Naive thymus-derived CD4-positive, alpha-beta T cell (primary cell): ENCODE results near the gene OXTR. TPM values are rescaled to one million over a fixed set of nuclear protein-coding genes. Genes with fewer than 3 reads are reported as not detected.
"Not testable (repeated sequence)": the region's sequence is repeated elsewhere in the genome, so short reads cannot be mapped to it uniquely, and the experiment has no call there.

Source experiments
- ATAC-seq: fragments of 150-1000 bp; cut with Tn5 transposase; 2 replicates; pipeline ENCODE4 v1.10.0; 2021; ENCODE audit warnings: mild to moderate bottlenecking, moderate library complexity
- CTCF ChIA-PET: fragments of 350-600 bp; sonication (Branson Sonifier 250); formaldehyde crosslinking; loops from one replicate; lab custom pipeline; 2021; ENCODE audit warnings: antibody characterized with exemption; lab: Charles Lee
- POLR2A ChIA-PET: fragments of 350-600 bp; sonication (Branson Sonifier 250); formaldehyde crosslinking; loops from one replicate; lab custom pipeline; 2021; ENCODE audit warnings: antibody characterized with exemption, inconsistent platforms; lab: Charles Lee
- DNase-seq, 9 donors: peaks; one replicate each; pipeline versions ENCODE4 v3.0.0 to v3.0.0-alpha.2; 2020 to 2022; ENCODE audit warnings: mixed read lengths in 1 of 9
- H3K27ac ChIP-seq: one replicate; pipeline ENCODE4 v1.7.0; 2013; ENCODE audit warnings: mild to moderate bottlenecking, low read depth, low read length, moderate library complexity
- H3K27me3 ChIP-seq, 2 donors: one replicate each; pipeline ENCODE4 v1.7.0; 2013; ENCODE audit warnings: low read length in 2 of 2, mild to moderate bottlenecking in 2 of 2, moderate library complexity in 2 of 2; ENCODE audit not compliant: control insufficient read depth in 2 of 2, insufficient read depth in 2 of 2
- H3K36me3 ChIP-seq, 3 experiments: 1 replicate in 2 of 3; 2 replicates in 1 of 3; pipeline ENCODE4 v1.7.0; 2013; ENCODE audit warnings: low read length in 3 of 3, mild to moderate bottlenecking in 3 of 3, moderate library complexity in 1 of 3; ENCODE audit not compliant: insufficient read depth in 3 of 3, control insufficient read depth in 2 of 3
- H3K4me1 ChIP-seq, 2 donors: one replicate each; pipeline ENCODE4 v1.7.0; 2013; ENCODE audit warnings: low read length in 2 of 2, mild to moderate bottlenecking in 2 of 2, moderate library complexity in 1 of 2; ENCODE audit not compliant: control insufficient read depth in 2 of 2, insufficient read depth in 2 of 2
- H3K4me3 ChIP-seq: 2 replicates; pipeline ENCODE4 v1.7.0; 2013; ENCODE audit warnings: mild to moderate bottlenecking, low read length
- H3K9me3 ChIP-seq, 3 experiments: 1 replicate in 2 of 3; 2 replicates in 1 of 3; pipeline ENCODE4 v1.7.0; 2013; ENCODE audit warnings: low read length in 3 of 3; ENCODE audit not compliant: control insufficient read depth in 2 of 3
- H3K27ac Mint-ChIP-seq, 9 donors: one replicate each; pipeline ENCODE4 v1.8.0; 2020 to 2022; ENCODE audit warnings: mixed read lengths in 9 of 9, mild to moderate bottlenecking in 8 of 9, moderate library complexity in 5 of 9, inconsistent platforms in 2 of 9
- H3K27me3 Mint-ChIP-seq, 5 donors: one replicate each; pipeline ENCODE4 v1.8.0; 2021 to 2022; ENCODE audit warnings: mixed read lengths in 5 of 5, mild to moderate bottlenecking in 1 of 5
- H3K36me3 Mint-ChIP-seq, 5 donors: one replicate each; pipeline ENCODE4 v1.8.0; 2020 to 2022; ENCODE audit warnings: mixed read lengths in 5 of 5, mild to moderate bottlenecking in 3 of 5, inconsistent platforms in 1 of 5
- H3K4me1 Mint-ChIP-seq, 7 donors: one replicate each; pipeline ENCODE4 v1.8.0; 2020 to 2022; ENCODE audit warnings: mixed read lengths in 7 of 7, mild to moderate bottlenecking in 3 of 7, inconsistent platforms in 1 of 7
- H3K4me3 Mint-ChIP-seq, 10 donors: one replicate each; pipeline ENCODE4 v1.8.0; 2020 to 2022; ENCODE audit warnings: mild to moderate bottlenecking in 10 of 10, mixed read lengths in 10 of 10, moderate library complexity in 6 of 10, inconsistent platforms in 2 of 10
- H3K9me3 Mint-ChIP-seq, 11 donors: one replicate each; pipeline ENCODE4 v1.8.0; 2020 to 2022; ENCODE audit warnings: mixed read lengths in 11 of 11, mild to moderate bottlenecking in 4 of 11, inconsistent platforms in 1 of 11, moderate library complexity in 1 of 11
- intact Hi-C, 2 donors: fragments of 100-400 bp; cut with micrococcal nuclease; formaldehyde crosslinking; loops; one replicate each; pipeline ENCODE4 v1.15.1; 2023
- polyA plus RNA-seq, 2 donors: library from polyadenylated mRNA; unstranded; fragments of 300-500 nt; fragmentation: Illumina TruSeq; gene quantifications; one replicate each; pipeline ENCODE4 v1.2.3, GENCODE V29; 2021
- total RNA-seq, 6 experiments: library from RNA in 5 of 6; stranded (reverse) in 5 of 6; gene quantifications; 1 replicate in 5 of 6; 2 replicates in 1 of 6; pipeline ENCODE4 v1.2.3 and lab custom pipeline; 2021 to 2026

The OXTR gene
- total and polyA plus RNA-seq, 7 experiments from 2014 or later = 0.05 to 1.3 (median 0.22) TPM; not detected in 2

GRCh38 chr3:8723612-8724011 is 45.8 kb downstream of the OXTR start:
- ATAC-seq = no peak
- peaks cover 2 to 36% (median 9%) of the 10 kb centered on the region in 11 donors for H3K9me3 Mint-ChIP-seq
- no peak overlapping the region for H3K27ac ChIP-seq
- H3K27me3 ChIP-seq = no peaks in the 10 kb centered on the region
- intact Hi-C loops = no loop called here
- no peak overlapping the region for H3K4me3 ChIP-seq
- no peaks in the 10 kb centered on the region for H3K36me3 ChIP-seq
- no peaks in the 10 kb centered on the region for H3K9me3 ChIP-seq
- H3K36me3 Mint-ChIP-seq = no peaks in the 10 kb centered on the region
- no peak overlapping the region for H3K27ac Mint-ChIP-seq
- POLR2A ChIA-PET = no interaction called here
- H3K4me3 Mint-ChIP-seq = no peak overlapping the region
- H3K27me3 Mint-ChIP-seq = peaks cover 0 to 8% (median 0%) of the 10 kb centered on the region in 5 donors
- H3K4me1 Mint-ChIP-seq = peaks cover 0 to 7% (median 0%) of the 10 kb centered on the region in 7 donors
- no peak for DNase-seq
- no peaks in the 10 kb centered on the region for H3K4me1 ChIP-seq
- CTCF ChIA-PET = no interaction called here

GRCh38 chr3:8722808-8723207 is 46.6 kb downstream of the OXTR start:
- intact Hi-C loops = no loop called here
- Mint-ChIP-seq H3K27me3 (peaks cover 0 to 8% (median 0%) of the 10 kb centered on the region in 5 donors), H3K36me3 (no peaks in the 10 kb centered on the region), H3K27ac (no peak overlapping the region), H3K4me3 (no peak overlapping the region), H3K9me3 (peaks cover 2 to 35% (median 9%) of the 10 kb centered on the region in 11 donors), H3K4me1 (peaks cover 0 to 7% (median 0%) of the 10 kb centered on the region in 7 donors)
- Histone ChIP-seq H3K9me3 (no peaks in the 10 kb centered on the region), H3K27me3 (no peaks in the 10 kb centered on the region), H3K4me3 (no peak overlapping the region), H3K27ac (no peak overlapping the region), H3K36me3 (no peaks in the 10 kb centered on the region), H3K4me1 (no peaks in the 10 kb centered on the region)
- DNase-seq = no peak
- POLR2A ChIA-PET = no interaction called here
- CTCF ChIA-PET = no interaction called here
- no peak for ATAC-seq

GRCh38 chr3:8715757-8716156 is 53.7 kb downstream of the OXTR start:
- DNase-seq, H3K36me3 ChIP-seq, H3K27ac Mint-ChIP-seq, H3K27ac ChIP-seq, CTCF ChIA-PET, POLR2A ChIA-PET, H3K4me3 Mint-ChIP-seq, H3K27me3 ChIP-seq, ATAC-seq, H3K4me3 ChIP-seq, H3K4me1 Mint-ChIP-seq, intact Hi-C loops, H3K9me3 ChIP-seq, H3K36me3 Mint-ChIP-seq, H3K4me1 ChIP-seq: not testable (repeated sequence)
- Mint-ChIP-seq H3K27me3 (peaks cover 0 to 24% (median 3%) of the 10 kb centered on the region in 5 donors), H3K9me3 (peaks cover 0 to 12% (median 2%) of the 10 kb centered on the region in 11 donors)

- Mint-ChIP-seq H3K36me3 (peaks cover 0 to 4% (median 0%) of the 10 kb centered on the region in 5 donors), H3K4me1 (no peaks in the 10 kb centered on the region), H3K4me3 (no peak overlapping the region), H3K27ac (no peak overlapping the region), H3K27me3 (peaks cover 0 to 24% (median 3%) of the 10 kb centered on the region in 5 donors), H3K9me3 (peaks cover 0 to 12% (median 2%) of the 10 kb centered on the region in 11 donors)
- Histone ChIP-seq H3K27ac (no peak overlapping the region), H3K9me3 (no peaks in the 10 kb centered on the region), H3K36me3 (no peaks in the 10 kb centered on the region), H3K27me3 (no peaks in the 10 kb centered on the region), H3K4me3 (no peak overlapping the region), H3K4me1 (no peaks in the 10 kb centered on the region)
- no peak for ATAC-seq
- POLR2A ChIA-PET = no interaction called here
- intact Hi-C loops = no loop called here
- CTCF ChIA-PET = no interaction called here
- DNase-seq = no peak
These were observed 55.3 kb downstream of the OXTR start for GRCh38 chr3:8713901-8714759.

DNA sequence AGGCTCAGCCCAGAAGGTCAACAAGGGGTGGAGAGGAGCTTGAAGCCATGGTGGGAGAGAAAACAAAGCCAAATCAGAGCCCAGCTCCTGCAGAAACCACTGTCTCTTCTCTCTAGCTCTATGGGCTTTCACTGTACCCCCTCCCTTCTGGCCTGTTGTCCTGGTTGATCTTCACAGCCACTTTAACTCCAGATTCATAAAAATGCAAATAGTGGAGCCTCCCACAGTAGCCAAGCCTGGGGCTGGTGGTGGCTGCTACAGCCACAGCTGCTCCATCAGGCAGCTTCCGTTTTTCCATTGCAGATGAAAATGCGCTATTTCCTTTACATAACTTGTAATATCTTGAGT is 56.5 kb downstream of the OXTR start:
- Histone ChIP-seq H3K4me3 (no peak overlapping the region), H3K9me3 (no peaks in the 10 kb centered on the region), H3K27ac (no peak overlapping the region), H3K4me1 (no peaks in the 10 kb centered on the region), H3K27me3 (no peaks in the 10 kb centered on the region), H3K36me3 (no peaks in the 10 kb centered on the region)
- no peaks in the 10 kb centered on the region for H3K4me1 Mint-ChIP-seq
- no peak for ATAC-seq
- H3K9me3 Mint-ChIP-seq = peaks cover 0 to 12% (median 2%) of the 10 kb centered on the region in 11 donors
- ChIA-PET CTCF (no interaction called here), POLR2A (no interaction called here)
- peaks cover 0 to 4% (median 0%) of the 10 kb centered on the region in 5 donors for H3K36me3 Mint-ChIP-seq
- intact Hi-C loops = no loop called here
- DNase-seq = no peak
- H3K4me3 Mint-ChIP-seq = no peak overlapping the region
- peaks cover 0 to 24% (median 3%) of the 10 kb centered on the region in 5 donors for H3K27me3 Mint-ChIP-seq
- H3K27ac Mint-ChIP-seq = no peak overlapping the region

DNA sequence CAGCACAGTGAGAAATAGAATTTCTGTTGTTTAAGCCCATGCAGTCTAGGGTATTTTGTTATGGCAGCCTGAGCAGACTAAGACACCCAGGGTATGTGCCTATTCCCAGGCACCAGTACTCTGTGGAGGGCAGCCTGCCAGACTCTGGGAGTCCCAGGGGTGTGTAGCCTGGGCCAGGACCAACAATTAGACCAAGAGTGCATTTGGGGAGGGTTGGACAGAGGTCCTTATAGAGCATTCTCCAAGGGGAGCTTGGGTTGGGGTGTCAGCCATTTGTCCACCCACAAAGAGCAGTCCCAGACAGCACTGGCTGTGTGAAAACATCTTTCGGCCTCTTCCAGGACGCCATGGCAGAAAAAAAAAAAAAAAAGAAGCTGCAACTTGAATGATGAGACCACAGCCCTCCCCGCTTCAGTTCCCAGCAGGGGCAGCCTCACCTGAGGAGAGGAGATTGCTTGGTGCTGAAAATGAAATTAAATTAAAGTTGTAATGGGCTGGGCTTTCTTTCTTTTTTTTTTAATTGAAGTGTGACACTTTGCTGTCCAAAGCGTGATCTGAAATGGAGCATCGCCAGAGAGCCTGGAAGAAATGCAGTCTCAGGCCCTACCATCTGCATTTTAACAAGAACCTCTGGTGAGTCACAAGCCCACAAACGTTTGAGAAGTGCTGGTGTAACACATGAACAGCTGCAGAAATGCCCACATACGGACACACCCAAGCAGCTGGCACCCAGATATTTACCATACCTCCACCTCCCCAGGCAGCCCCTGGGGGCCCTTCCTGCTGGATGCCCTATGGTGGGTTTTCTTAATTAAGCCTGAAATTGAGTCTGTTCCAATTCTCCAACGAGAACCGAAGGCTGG is 57.1 kb downstream of the OXTR start:
- peaks cover 0 to 24% (median 3%) of the 10 kb centered on the region in 5 donors for H3K27me3 Mint-ChIP-seq
- no peaks in the 10 kb centered on the region for H3K27me3 ChIP-seq
- no peak overlapping the region for H3K4me3 ChIP-seq
- H3K4me1 ChIP-seq = no peaks in the 10 kb centered on the region
- CTCF ChIA-PET = no interaction called here
- ATAC-seq = no peak
- intact Hi-C loops = no loop called here
- peaks cover 0 to 4% (median 0%) of the 10 kb centered on the region in 5 donors for H3K36me3 Mint-ChIP-seq
- H3K27ac ChIP-seq = no peak overlapping the region
- H3K4me1 Mint-ChIP-seq = no peaks in the 10 kb centered on the region
- no peak for DNase-seq
- no peak overlapping the region for H3K4me3 Mint-ChIP-seq
- H3K36me3 ChIP-seq = no peaks in the 10 kb centered on the region
- no peaks in the 10 kb centered on the region for H3K9me3 ChIP-seq
- POLR2A ChIA-PET = no interaction called here
- H3K27ac Mint-ChIP-seq = no peak overlapping the region
- H3K9me3 Mint-ChIP-seq = peaks cover 0 to 12% (median 2%) of the 10 kb centered on the region in 11 donors
